OCI-LY3 (cell line): ENCODE results near the gene PAK5.

Experiments used
- H2AFZ ChIP-seq: fragments of 200-600, 300-600 bp; shearing (Covaris generic); 2 replicates; pipeline ENCODE4 v1.6.0; 2014; ENCODE audit warnings: antibody characterized with exemption, low read depth, low read length
- H3K27ac ChIP-seq: fragments of 200-600, 300-600 bp; sonication (generic); 2 replicates; pipeline ENCODE4 v1.5.1; 2014; ENCODE audit warnings: mild to moderate bottlenecking, low read length, moderate library complexity, mixed read lengths
- H3K27me3 ChIP-seq: fragments of 200-600, 300-600 bp; sonication (generic); 2 replicates; pipeline ENCODE4 v1.6.1; 2014; ENCODE audit warnings: low read depth, low read length, mixed read lengths
- H3K36me3 ChIP-seq: fragments of 200-600, 300-600 bp; sonication (generic); replicated peaks from 2 replicates; pipeline ENCODE3; 2014; ENCODE audit warnings: low read depth, low read length, mixed read lengths
- H3K4me1 ChIP-seq: fragments of 300-600, 200-600 bp; sonication (generic); 2 replicates; pipeline ENCODE4 v1.6.1; 2014; ENCODE audit warnings: low read length, mixed read lengths
- H3K4me2 ChIP-seq: fragments of 200-600, 300-600 bp; sonication (generic); 2 replicates; pipeline ENCODE4 v1.6.1; 2014; ENCODE audit warnings: low read length, mixed read lengths
- H3K4me3 ChIP-seq: fragments of 300-600, 200-600 bp; sonication (generic); 2 replicates; pipeline ENCODE4 v1.5.1; 2014; ENCODE audit warnings: antibody characterized with exemption, mild to moderate bottlenecking, low read length, moderate library complexity
- H3K79me2 ChIP-seq: fragments of 300-600, 200-600 bp; shearing (Covaris generic); 2 replicates; pipeline ENCODE4 v1.6.1; 2014; ENCODE audit warnings: mild to moderate bottlenecking, low read length, mixed read lengths
- H3K9ac ChIP-seq: fragments of 300-600, 200-600 bp; shearing (Covaris generic); 2 replicates; pipeline ENCODE4 v1.6.0; 2014; ENCODE audit warnings: mild to moderate bottlenecking, low read length, moderate library complexity
- H3K9me3 ChIP-seq: fragments of 200-600, 300-600 bp; shearing (Covaris generic); 2 replicates; pipeline ENCODE4 v1.6.1; 2014; ENCODE audit warnings: low read length, mixed read lengths; ENCODE audit not compliant: insufficient read depth
- H4K20me1 ChIP-seq: fragments of 200-600, 300-600 bp; sonication (generic); 2 replicates; pipeline ENCODE4 v1.6.1; 2016; ENCODE audit warnings: low read length, mixed read lengths; ENCODE audit not compliant: insufficient read depth
- CTCF ChIP-seq: fragments of 200-600, 300-600 bp; sonication (generic); IDR thresholded peaks from 2 replicates; pipeline ENCODE4 v1.5.1; 2014; ENCODE audit warnings: antibody characterized with exemption, low read length, low read depth
- EZH2phosphoT487 ChIP-seq: fragments of 200-600 bp; shearing (Covaris generic); IDR thresholded peaks from 2 replicates; pipeline ENCODE4 v1.6.1; 2018; ENCODE audit warnings: antibody characterized with exemption, mixed run types, low read depth

Gene PAK5

GRCh38 chr20:9520086-9520485 lies 318.8 kb downstream of the PAK5 start:
- no peaks in the 10 kb centered on the region for H4K20me1 ChIP-seq
- H3K27ac ChIP-seq: no peak overlapping the region
- no peaks in the 10 kb centered on the region for H3K9me3 ChIP-seq
- no peak overlapping the region for H3K9ac ChIP-seq
- TF ChIP-seq EZH2phosphoT487: no peak
- no peak for TF ChIP-seq CTCF
- no peaks in the 10 kb centered on the region for H3K4me1 ChIP-seq
- no peaks in the 10 kb centered on the region for H3K79me2 ChIP-seq
- no peaks in the 10 kb centered on the region for H3K36me3 ChIP-seq
- peaks cover 3% of the 10 kb centered on the region; the same call in 1 of the 2 replicates for H3K27me3 ChIP-seq
- H2AFZ ChIP-seq: no peak overlapping the region
- H3K4me3 ChIP-seq: no peak overlapping the region
- H3K4me2 ChIP-seq: no peak overlapping the region

GRCh38 chr20:9518576-9519175 lies 320.2 kb downstream of the PAK5 start:
- no peak overlapping the region for H3K4me2 ChIP-seq
- H3K27ac ChIP-seq: no peak overlapping the region
- no peak overlapping the region for H2AFZ ChIP-seq
- no peaks in the 10 kb centered on the region for H3K79me2 ChIP-seq
- H3K36me3 ChIP-seq: no peaks in the 10 kb centered on the region
- no peak overlapping the region for H3K9ac ChIP-seq
- H3K4me3 ChIP-seq: no peak overlapping the region
- TF ChIP-seq EZH2phosphoT487 (no peak), CTCF (no peak)
- no peaks in the 10 kb centered on the region for H4K20me1 ChIP-seq
- no peaks in the 10 kb centered on the region for H3K4me1 ChIP-seq
- peaks cover 3% of the 10 kb centered on the region; the same call in 1 of the 2 replicates for H3K27me3 ChIP-seq
- H3K9me3 ChIP-seq: no peaks in the 10 kb centered on the region

GRCh38 chr20:9517297-9518162 lies 321.3 kb downstream of the PAK5 start:
- H3K36me3 ChIP-seq: no peaks in the 10 kb centered on the region
- peaks cover 3% of the 10 kb centered on the region; the same call in 1 of the 2 replicates for H3K27me3 ChIP-seq
- TF ChIP-seq EZH2phosphoT487 (no peak), CTCF (no peak)

GRCh38 chr20:9516234-9516871 lies 322.5 kb downstream of the PAK5 start:
- Histone ChIP-seq H3K36me3 (no peaks in the 10 kb centered on the region), H2AFZ (no peak overlapping the region), H3K79me2 (no peaks in the 10 kb centered on the region), H3K27me3 (no peaks in the 10 kb centered on the region), H3K9ac (no peak overlapping the region), H3K4me1 (no peaks in the 10 kb centered on the region), H4K20me1 (no peaks in the 10 kb centered on the region), H3K4me2 (no peak overlapping the region), H3K4me3 (no peak overlapping the region), H3K27ac (no peak overlapping the region), H3K9me3 (no peaks in the 10 kb centered on the region)
- TF ChIP-seq CTCF (no peak), EZH2phosphoT487 (no peak)

More at GRCh38 chr20:9517297-9518162, 321.3 kb downstream of the PAK5 start:
- no peaks in the 10 kb centered on the region for H3K9me3 ChIP-seq
- no peak overlapping the region for H3K27ac ChIP-seq
- no peaks in the 10 kb centered on the region for H4K20me1 ChIP-seq
- no peak overlapping the region for H3K9ac ChIP-seq
- H3K4me3 ChIP-seq: no peak overlapping the region
- no peaks in the 10 kb centered on the region for H3K4me1 ChIP-seq
- H3K4me2 ChIP-seq: no peak overlapping the region
- H3K79me2 ChIP-seq: no peaks in the 10 kb centered on the region
- no peak overlapping the region for H2AFZ ChIP-seq
